GM21825 (cell line): Measurements from ENCODE around the gene GNAO1.

Experiments
- ATAC-seq: cut with Tn5 transposase; IDR thresholded peaks from one replicate; pipeline ENCODE4 v1.9.1; 2021; ENCODE audit warnings: mild to moderate bottlenecking, moderate library complexity; ENCODE audit not compliant: unreplicated experiment

Gene GNAO1

DNA sequence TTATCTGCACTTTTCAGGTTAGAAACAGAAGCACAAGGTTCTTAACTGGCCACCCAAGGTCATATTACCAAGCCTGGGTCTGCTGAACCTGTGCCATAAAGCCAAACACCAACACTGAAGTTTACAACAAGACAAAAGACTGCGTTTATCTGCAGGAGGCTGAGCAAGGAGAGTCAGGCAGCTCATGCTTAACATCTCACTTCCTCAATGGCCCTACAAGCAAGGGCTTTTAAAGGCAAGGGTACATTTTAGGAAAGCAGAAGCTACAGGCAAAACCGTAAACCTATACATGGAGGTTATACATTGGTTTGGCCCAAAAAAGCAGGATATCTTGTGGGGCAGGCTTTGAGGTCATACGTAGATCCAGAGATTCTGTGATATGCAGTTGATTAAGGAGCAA lies 91.2 kb downstream of the GNAO1 start:
- no peak for ATAC-seq

DNA sequence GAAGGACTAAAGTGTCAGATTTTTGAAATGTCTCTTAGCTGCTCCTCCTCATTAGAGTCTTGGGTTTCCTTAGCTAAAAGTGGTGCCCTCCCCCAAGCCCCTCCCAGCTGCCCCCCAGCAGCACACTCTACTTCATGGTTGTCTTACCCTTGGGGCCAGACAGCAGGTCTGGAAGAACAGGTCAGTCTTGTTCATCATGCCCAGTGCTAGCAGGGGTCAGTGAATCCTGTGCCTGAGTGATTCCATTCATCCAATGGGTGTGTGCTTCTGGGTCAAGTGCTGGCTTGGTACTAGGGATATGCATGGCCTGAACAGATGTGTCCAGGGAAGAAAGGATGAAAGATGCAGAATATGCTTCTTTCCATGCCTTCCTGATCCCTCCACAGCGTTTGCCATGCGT lies 93.2 kb downstream of the GNAO1 start:
- ATAC-seq: no peak

GRCh38 chr16:56286809-56287208 lies 95.5 kb downstream of the GNAO1 start:
- ATAC-seq: no peak

DNA sequence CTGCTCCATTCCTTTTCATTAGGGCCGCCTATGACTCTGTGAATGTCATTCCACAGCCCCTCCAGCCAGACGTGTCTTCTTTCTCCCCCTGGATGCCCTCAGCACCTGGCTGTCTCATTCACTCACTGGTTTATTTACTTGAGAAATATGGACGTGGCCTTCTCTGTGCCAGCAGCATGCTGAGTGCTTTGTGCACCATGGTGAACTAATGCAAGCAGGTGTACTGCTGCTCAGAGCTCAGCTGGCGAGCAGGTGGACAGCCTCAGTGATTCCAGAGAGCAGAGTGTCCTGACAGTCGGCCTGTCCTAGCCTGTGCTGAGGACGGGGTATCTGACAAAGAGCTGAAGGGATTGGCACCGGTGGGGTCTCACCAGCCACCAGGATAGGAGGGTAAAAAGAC lies 96.7 kb downstream of the GNAO1 start:
- ATAC-seq: no peak

GRCh38 chr16:56289416-56289815 lies 98.1 kb downstream of the GNAO1 start:
- ATAC-seq: no peak

DNA sequence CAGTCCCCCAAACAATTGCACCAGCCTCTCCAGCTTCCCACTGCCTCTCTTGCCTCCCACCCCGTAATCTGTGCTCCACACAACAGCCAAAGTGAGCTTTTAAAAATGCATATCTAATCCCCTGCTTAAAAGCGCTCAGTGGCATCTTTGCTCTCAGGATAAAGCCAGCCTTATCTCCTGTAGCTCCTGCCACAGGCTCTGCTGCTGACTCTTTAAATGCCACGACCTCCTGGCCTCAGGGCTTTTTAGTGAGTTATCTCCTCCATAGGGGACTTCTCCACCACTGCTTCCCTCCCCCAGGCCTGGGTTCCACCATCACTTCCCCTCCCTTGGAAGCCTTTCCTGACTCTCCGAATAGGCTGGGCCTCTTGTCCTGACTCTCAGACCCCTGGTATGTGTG lies 98.6 kb downstream of the GNAO1 start:
- ATAC-seq: no peak

DNA sequence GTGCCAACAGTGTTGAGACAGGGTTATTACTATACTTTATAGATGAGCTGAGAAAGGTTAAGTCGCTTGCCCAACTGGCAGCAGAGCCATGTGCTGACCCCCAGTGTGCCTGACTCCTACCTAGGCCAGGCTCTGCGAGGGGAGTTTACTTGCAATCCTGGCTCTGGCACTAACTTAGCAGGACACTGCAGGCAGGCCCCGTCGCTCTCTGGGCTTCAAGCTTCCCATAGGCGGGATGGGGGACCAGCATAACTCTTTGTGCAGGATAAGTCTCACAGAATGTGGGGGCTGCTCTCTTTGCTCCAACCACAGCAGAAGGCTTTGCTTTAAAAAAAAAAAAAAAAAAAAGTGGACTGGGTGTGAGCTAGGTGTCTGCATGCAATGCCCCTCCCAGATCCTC lies 102.7 kb downstream of the GNAO1 start:
- ATAC-seq: no peak

DNA sequence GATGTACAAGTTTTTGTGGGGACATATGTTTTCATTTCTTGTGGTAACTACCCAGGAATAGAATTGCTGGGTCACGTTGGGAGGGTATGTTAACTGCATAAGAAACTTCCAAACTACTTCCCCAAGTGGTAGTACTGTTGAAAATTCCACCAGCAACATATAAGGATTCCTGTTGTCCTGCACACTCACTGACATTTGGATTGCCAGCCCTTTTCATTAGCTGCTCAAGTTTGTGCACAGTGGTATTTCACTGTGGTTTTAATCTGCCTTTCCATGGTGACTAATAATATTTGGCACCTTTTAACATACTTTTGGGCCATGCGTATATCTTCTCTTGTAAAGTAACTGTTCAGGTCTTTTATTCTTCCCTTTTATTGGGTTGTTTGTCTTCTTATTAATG lies 103.3 kb downstream of the GNAO1 start:
- no peak for ATAC-seq

- ATAC-seq: no peak
These were observed 103.9 kb downstream of the GNAO1 start for GRCh38 chr16:56295059-56295665.

GRCh38 chr16:56295739-56296527 lies 104.6 kb downstream of the GNAO1 start:
- no peak for ATAC-seq

DNA sequence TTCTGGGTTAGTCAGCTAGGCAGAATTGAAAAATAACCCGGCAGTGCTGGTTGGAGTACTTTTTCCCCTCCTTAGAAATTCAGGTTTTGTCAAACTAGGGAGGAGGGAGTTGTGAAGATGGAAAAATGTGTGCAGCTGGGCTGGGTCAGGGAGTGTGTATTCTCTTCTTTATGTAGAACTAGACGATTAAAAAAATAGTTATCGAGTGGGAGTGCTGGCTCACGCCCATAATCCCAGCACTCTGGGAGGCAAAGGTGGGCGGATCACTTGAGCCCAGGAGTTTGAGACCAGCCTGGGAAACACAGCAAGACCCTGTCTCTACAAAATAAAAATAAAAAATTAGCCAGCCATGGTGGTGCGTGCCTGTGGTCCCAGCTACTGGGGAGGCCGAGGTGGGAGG lies 106.4 kb downstream of the GNAO1 start:
- no peak for ATAC-seq

DNA sequence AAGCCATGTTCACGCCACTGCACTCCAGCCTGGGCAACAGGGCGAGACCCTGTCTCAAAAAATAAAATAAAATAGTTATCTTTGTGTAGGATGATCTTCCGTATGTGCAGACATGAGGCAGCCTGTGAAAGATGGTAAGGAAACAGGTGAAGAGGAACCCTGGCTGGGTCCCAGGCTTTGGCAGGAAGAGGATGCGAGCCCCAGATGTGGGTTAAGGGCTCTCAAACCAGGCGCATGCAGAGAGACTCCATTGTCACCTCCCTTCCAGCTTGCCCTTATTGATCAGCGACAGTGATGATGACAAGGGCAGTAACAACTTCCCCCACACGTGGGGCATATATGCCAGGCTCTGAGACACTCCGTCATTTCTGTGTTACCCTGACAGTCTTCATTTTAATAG lies 106.8 kb downstream of the GNAO1 start:
- ATAC-seq: no peak

GRCh38 chr16:56298948-56299596 lies 107.8 kb downstream of the GNAO1 start:
- no peak for ATAC-seq

DNA sequence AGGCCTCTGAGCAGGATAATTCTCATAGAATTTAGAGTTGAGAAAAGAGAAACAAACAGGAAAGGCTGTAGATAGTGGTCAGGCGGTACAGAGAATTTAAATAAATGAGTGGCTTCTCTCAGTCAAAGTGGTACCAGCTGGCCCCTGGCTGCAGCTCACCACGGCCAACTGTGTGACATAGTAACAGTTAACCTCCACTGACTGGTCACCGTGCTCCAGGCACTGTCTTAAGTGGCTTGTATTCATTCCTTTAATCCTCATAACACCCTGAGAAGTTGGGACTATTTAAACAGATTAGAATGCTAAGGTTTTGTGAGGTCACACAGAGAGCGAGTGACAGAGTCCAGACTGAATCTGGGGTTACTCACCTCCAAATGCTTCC lies 108.9 kb downstream of the GNAO1 start:
- no peak for ATAC-seq

GRCh38 chr16:56300891-56301850 lies 109.9 kb downstream of the GNAO1 start:
- no peak for ATAC-seq

DNA sequence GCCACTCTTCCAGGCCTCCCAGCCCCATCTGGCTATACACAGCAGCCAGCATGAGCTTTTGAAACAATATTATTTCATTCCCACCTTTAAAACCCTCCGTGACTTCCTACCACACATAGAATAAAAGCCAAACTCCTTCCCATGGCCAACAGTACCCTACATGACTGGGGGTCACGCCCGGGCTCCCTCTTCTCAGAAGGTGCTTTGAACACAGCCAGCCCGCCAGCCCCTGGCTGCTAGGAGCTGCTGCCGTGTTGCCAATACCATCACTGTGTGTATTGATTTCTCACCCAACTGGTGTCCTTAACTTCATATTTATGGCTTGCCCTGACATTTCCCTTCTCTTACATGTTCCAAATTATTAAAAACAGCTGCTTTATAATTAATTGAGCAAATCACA lies 111.2 kb downstream of the GNAO1 start:
- no peak for ATAC-seq

- no peak for ATAC-seq
These were observed 111.9 kb downstream of the GNAO1 start for GRCh38 chr16:56303066-56303715.

GRCh38 chr16:56303880-56304279 lies 112.6 kb downstream of the GNAO1 start:
- no peak for ATAC-seq

GRCh38 chr16:56305956-56306565 lies 114.8 kb downstream of the GNAO1 start:
- no peak for ATAC-seq
